GM12878 (cell line): Measurements from ENCODE around the gene STAB2. TPM values are rescaled to one million over a fixed set of nuclear protein-coding genes. Genes with fewer than 3 reads are reported as not detected.

Source experiments
- ATAC-seq: fragments of 200-7000 bp; cut with Tn5 transposase; 3 replicates; pipeline ENCODE4 v1.9.1; 2020; ENCODE audit warnings: mild to moderate bottlenecking, moderate library complexity
- BruUV-seq: library from RNA; stranded (reverse); fragments of 400-500 nt; replicated peaks from 2 replicates; lab custom pipeline; 2021; lab: Mats Ljungman, UMichigan
- CTCF ChIA-PET: fragments of 300-600 bp; sonication (Branson Sonifier 250); formaldehyde crosslinking; extraction: SDS; loops from one replicate; lab custom pipeline; 2021; ENCODE audit warnings: inconsistent platforms; lab: Yijun Ruan, JAX
- POLR2A ChIA-PET: fragments of 350-600 bp; formaldehyde crosslinking; extraction: SDS; loops from one replicate; lab custom pipeline; 2021; ENCODE audit warnings: inconsistent platforms; lab: Charles Lee
- RAD21 ChIA-PET: fragments of 300-600 bp; sonication (Branson Sonifier 250); formaldehyde crosslinking; loops from one replicate; lab custom pipeline; 2023; ENCODE audit warnings: antibody characterized with exemption; ENCODE audit not compliant: unreplicated experiment; lab: Charles Lee
- SMC1A ChIA-PET: fragments of 300-600 bp; sonication (Branson Sonifier 250); formaldehyde crosslinking; loops from one replicate; lab custom pipeline; 2023; ENCODE audit not compliant: unreplicated experiment, uncharacterized antibody; lab: Charles Lee
- DNase-seq: peaks from one replicate; pipeline ENCODE4 v3.0.0-alpha.2; 2011; ENCODE audit warnings: low read depth, low spot score
- FAIRE-seq: peaks from 3 replicates; lab custom pipeline; 2011; peaks lifted over from hg19 to GRCh38; lab: Jason Lieb, UNC
- H2AFZ ChIP-seq: 2 replicates; pipeline ENCODE4 v1.6.0; 2011; ENCODE audit warnings: low read depth, low read length, control low read depth; ENCODE audit not compliant: control insufficient read depth
- H3K27ac ChIP-seq: 2 replicates; pipeline ENCODE4 v1.5.1; 2011; ENCODE audit warnings: control low read depth; ENCODE audit not compliant: control insufficient read depth, insufficient read depth
- H3K27me3 ChIP-seq, 2 experiments: replicated peaks in 1 of 2; 2 replicates each; pipeline versions ENCODE4 v1.6.0 to v1.6.1; 2011; ENCODE audit warnings: low read length in 1 of 2; ENCODE audit not compliant: control insufficient read depth in 2 of 2, insufficient read depth in 2 of 2
- H3K36me3 ChIP-seq, 2 experiments: 2 replicates each; pipeline ENCODE4 v1.5.1; 2011; ENCODE audit warnings: low read length in 1 of 2; ENCODE audit not compliant: control insufficient read depth in 2 of 2, insufficient read depth in 2 of 2
- H3K4me1 ChIP-seq: 2 replicates; pipeline ENCODE4 v1.6.1; 2011; ENCODE audit warnings: mild to moderate bottlenecking, low read length, moderate library complexity, mixed read lengths; ENCODE audit not compliant: control insufficient read depth, insufficient read depth
- H3K4me2 ChIP-seq: 2 replicates; pipeline ENCODE4 v1.6.0; 2011; ENCODE audit warnings: control low read depth; ENCODE audit not compliant: control insufficient read depth, insufficient read depth
- H3K4me3 ChIP-seq: fragments of 200-600 bp; sonication (generic); 2 replicates; pipeline ENCODE4 v1.5.1; 2016
- H3K79me2 ChIP-seq: 2 replicates; pipeline ENCODE4 v1.6.0; 2011; ENCODE audit warnings: low read length; ENCODE audit not compliant: control insufficient read depth, insufficient read depth
- H3K9ac ChIP-seq: 2 replicates; pipeline ENCODE4 v1.8.0; 2011; ENCODE audit warnings: low read length, control low read depth, mixed read lengths; ENCODE audit not compliant: control insufficient read depth, insufficient read depth
- H3K9me3 ChIP-seq: replicated peaks from 3 replicates; pipeline ENCODE4 v1.5.1; 2011; ENCODE audit warnings: mild to moderate bottlenecking, low read length; ENCODE audit not compliant: control insufficient read depth, insufficient read depth
- H4K20me1 ChIP-seq: 2 replicates; pipeline ENCODE4 v1.6.0; 2011; ENCODE audit not compliant: control insufficient read depth, insufficient read depth
- BCL11A ChIP-seq: IDR thresholded peaks from 2 replicates; pipeline ENCODE4 v1.6.1; 2011; ENCODE audit warnings: low read depth, low read length
- E2F4 ChIP-seq: IDR thresholded peaks from 2 replicates; pipeline ENCODE4 v1.6.1; 2012; ENCODE audit warnings: low read depth, low read length, improper control_type of control experiment
- HCFC1 ChIP-seq: fragments of 150-350 bp; IDR thresholded peaks from 2 replicates; pipeline ENCODE4 v1.6.1; 2014; ENCODE audit warnings: low read length
- MEF2A ChIP-seq: IDR thresholded peaks from 2 replicates; pipeline ENCODE4 v1.6.1; 2011; ENCODE audit warnings: low read depth, mild to moderate bottlenecking, low read length, moderate library complexity; ENCODE audit not compliant: insufficient read depth
- MYB ChIP-seq: fragments of 150-350 bp; IDR thresholded peaks from 2 replicates; pipeline ENCODE4 v1.6.1; 2014; ENCODE audit warnings: mild to moderate bottlenecking, low read depth, low read length, borderline replicate concordance
- MYC ChIP-seq: IDR thresholded peaks from 2 replicates; pipeline ENCODE4 v1.6.1; 2011; ENCODE audit warnings: mild to moderate bottlenecking, low read length, moderate library complexity, inconsistent platforms; ENCODE audit not compliant: insufficient read depth, insufficient replicate concordance, insufficient read length, severe bottlenecking
- NFIC ChIP-seq: IDR thresholded peaks from 2 replicates; pipeline ENCODE4 v1.6.1; 2012; ENCODE audit warnings: low read depth, mild to moderate bottlenecking, inconsistent platforms, low read length, moderate library complexity
- RCOR1 ChIP-seq: conservative IDR thresholded peaks from 2 replicates; pipeline ENCODE4 v1.6.1; 2012; ENCODE audit warnings: low read depth, low read length, improper control_type of control experiment
- ZNF592 ChIP-seq: fragments of 450-650 bp; IDR thresholded peaks from 2 replicates; pipeline ENCODE4 v1.6.1; 2017; ENCODE audit warnings: mild to moderate bottlenecking, moderate library complexity
- WGBS: methylation state at CpG from one replicate; pipeline ENCODE4 v1.1.6; 2016; ENCODE audit warnings: low lambda C conversion rate; ENCODE audit not compliant: insufficient replicate concordance, insufficient coverage; ENCODE audit errors: missing lambda C conversion rate; 5-methylcytosine and 5-hydroxymethylcytosine counted together
- in situ Hi-C: fragments of 300-500 bp; cut with MboI; formaldehyde crosslinking; loops from 9 replicates; pipeline ENCODE4 v1.14.3; 2018; ENCODE audit warnings: mixed read lengths
- intact Hi-C: fragments of 100-400 bp; cut with micrococcal nuclease; formaldehyde crosslinking; loops from one replicate; pipeline ENCODE4 v1.14.2; 2022; ENCODE audit not compliant: unreplicated experiment
- polyA plus RNA-seq, 11 experiments: library from polyadenylated mRNA; depleted of rRNA in 4 of 11; unstranded in 6 of 11; stranded (reverse) in 5 of 11; fragments of >200 nt; fragmentation: Nextera tagmentation in 4 of 11; fragmentation: Illumina TruSeq in 1 of 11; extraction: Ambion mirVana in 4 of 11; extraction: Trizol in 1 of 11; gene quantifications; 1 replicate in 1 of 11; 2 replicates in 10 of 11; pipeline versions ENCODE4 v1.2.1 to v1.2.3, GENCODE V29; 2011 to 2016; ENCODE audit warnings: inconsistent platforms in 2 of 11, missing spikeins in 2 of 11, low read depth in 1 of 11
- total RNA-seq, 4 experiments: library from RNA; depleted of rRNA in 3 of 4; stranded (reverse); fragments of >200 nt in 3 of 4; fragmentation: Illumina TruSeq in 1 of 4; extraction: Trizol in 1 of 4; gene quantifications; 2 replicates each; pipeline versions ENCODE4 v1.2.1 to v1.2.3, GENCODE V29; 2013 to 2021

Gene STAB2
- total and polyA plus RNA-seq, 10 of the 15 experiments (the other 5 are each of a cell fraction or from before 2014, with no cell fraction given): 0.37 TPM; not detected in 9

GRCh38 chr12:103758310-103759089 lies 171.4 kb downstream of the STAB2 start:
- FAIRE-seq (no peak), ATAC-seq (no peak), DNase-seq (no peak)
- WGBS: 75% methylated on average over 10 of the region's 10 CpGs
- H3K79me2 ChIP-seq: no peaks in the 10 kb centered on the region
- H4K20me1 ChIP-seq: no peaks in the 10 kb centered on the region
- ChIA-PET CTCF (no interaction called here), POLR2A (no interaction called here), SMC1A (no interaction called here), RAD21 (no interaction called here)
- no peak overlapping the region for H2AFZ ChIP-seq
- H3K36me3 ChIP-seq: no peaks in the 10 kb centered on the region
- TF ChIP-seq MYC: no peak
- TF ChIP-seq E2F4: no peak
- no peak for TF ChIP-seq BCL11A
- no peak overlapping the region for H3K27ac ChIP-seq
- in situ Hi-C loops: no loop called here
- H3K9ac ChIP-seq: no peak overlapping the region
- intact Hi-C loops: no loop called here
- no peaks in the 10 kb centered on the region for H3K4me1 ChIP-seq
- no peak overlapping the region for H3K4me3 ChIP-seq
- no peak overlapping the region for H3K4me2 ChIP-seq
- no peaks in the 10 kb centered on the region for H3K9me3 ChIP-seq
- no TSS peak for BruUV-seq
- no peaks in the 10 kb centered on the region for H3K27me3 ChIP-seq

- no peaks in the 10 kb centered on the region for H3K79me2 ChIP-seq
- ChIA-PET POLR2A (no interaction called here), RAD21 (no interaction called here)
- no peaks in the 10 kb centered on the region for H3K36me3 ChIP-seq
- no peak for DNase-seq
- no peak overlapping the region for H3K4me3 ChIP-seq
- no peak overlapping the region for H3K27ac ChIP-seq
- BruUV-seq: no TSS peak
- no peak overlapping the region for H2AFZ ChIP-seq
- no peak overlapping the region for H3K4me2 ChIP-seq
- no peak for ATAC-seq
- FAIRE-seq: no peak
- H3K4me1 ChIP-seq: no peaks in the 10 kb centered on the region
- TF ChIP-seq HCFC1 (no peak), MYB (no peak), RCOR1 (no peak), NFIC (no peak), ZNF592 (no peak), MEF2A (no peak)
- TF ChIP-seq, all 136 proteins: peak for 0
- Histone ChIP-seq H3K9ac (no peak overlapping the region), H3K9me3 (no peaks in the 10 kb centered on the region), H3K27me3 (no peaks in the 10 kb centered on the region), H4K20me1 (no peaks in the 10 kb centered on the region)
- CTCF ChIA-PET: no interaction called here
- in situ Hi-C loops (no loop called here), intact Hi-C loops (no loop called here)
- WGBS: 87% methylated on average over 5 of the region's 5 CpGs
- SMC1A ChIA-PET: no interaction called here
Measured at GRCh38 chr12:103762473-103762872, 175.4 kb downstream of the STAB2 start.
